Duodenal mucosa (tissue), 2 donors: Measurements from ENCODE around the gene DIAPH2.

Experiments
- H3K27ac ChIP-seq: one replicate; pipeline ENCODE4 v1.7.0; 2013; ENCODE audit warnings: low read depth, low read length
- H3K27me3 ChIP-seq, 2 donors: one replicate each; pipeline ENCODE4 v1.7.0; 2013; ENCODE audit warnings: low read length in 2 of 2, control low read depth in 1 of 2; ENCODE audit not compliant: insufficient read depth in 2 of 2, control insufficient read depth in 1 of 2
- H3K36me3 ChIP-seq, 2 donors: one replicate each; pipeline ENCODE4 v1.7.0; 2013; ENCODE audit warnings: low read length in 2 of 2, control low read depth in 1 of 2; ENCODE audit not compliant: insufficient read depth in 2 of 2, control insufficient read depth in 1 of 2
- H3K4me1 ChIP-seq, 2 donors: one replicate each; pipeline ENCODE4 v1.7.0; 2013; ENCODE audit warnings: low read length in 2 of 2, control low read depth in 1 of 2; ENCODE audit not compliant: insufficient read depth in 2 of 2, control insufficient read depth in 1 of 2
- H3K4me3 ChIP-seq, 2 donors: one replicate each; pipeline ENCODE4 v1.7.0; 2013; ENCODE audit warnings: low read length in 2 of 2, low read depth in 1 of 2
- H3K9ac ChIP-seq, 2 donors: one replicate each; pipeline ENCODE4 v1.7.0; 2013; ENCODE audit warnings: low read length in 2 of 2, low read depth in 1 of 2
- H3K9me3 ChIP-seq, 2 donors: one replicate each; pipeline ENCODE4 v1.7.0; 2013; ENCODE audit warnings: low read length in 2 of 2, control low read depth in 1 of 2; ENCODE audit not compliant: control insufficient read depth in 1 of 2

The DIAPH2 gene

GRCh38 chrX:97060020-97060419 is 375.4 kb downstream of the DIAPH2 start:
- H3K36me3 ChIP-seq: no peaks in the 10 kb centered on the region
- no peaks in the 10 kb centered on the region for H3K9me3 ChIP-seq
- no peak overlapping the region for H3K4me3 ChIP-seq
- no peak overlapping the region for H3K27ac ChIP-seq
- no peaks in the 10 kb centered on the region for H3K27me3 ChIP-seq
- no peak overlapping the region for H3K9ac ChIP-seq
- no peaks in the 10 kb centered on the region for H3K4me1 ChIP-seq

GRCh38 chrX:97065066-97065465 is 380.4 kb downstream of the DIAPH2 start:
- Histone ChIP-seq H3K27ac (no peak overlapping the region), H3K9ac (no peak overlapping the region), H3K27me3 (no peaks in the 10 kb centered on the region), H3K9me3 (no peaks in the 10 kb centered on the region), H3K4me3 (no peak overlapping the region), H3K36me3 (no peaks in the 10 kb centered on the region), H3K4me1 (no peaks in the 10 kb centered on the region)

GRCh38 chrX:97065973-97066372 is 381.3 kb downstream of the DIAPH2 start:
- H3K9me3 ChIP-seq: no peaks in the 10 kb centered on the region
- no peaks in the 10 kb centered on the region for H3K27me3 ChIP-seq
- no peak overlapping the region for H3K27ac ChIP-seq
- H3K4me3 ChIP-seq: no peak overlapping the region
- H3K36me3 ChIP-seq: no peaks in the 10 kb centered on the region
- no peaks in the 10 kb centered on the region for H3K4me1 ChIP-seq
- no peak overlapping the region for H3K9ac ChIP-seq

GRCh38 chrX:97066381-97066780 is 381.7 kb downstream of the DIAPH2 start:
- Histone ChIP-seq H3K4me3 (no peak overlapping the region), H3K36me3 (no peaks in the 10 kb centered on the region), H3K27me3 (no peaks in the 10 kb centered on the region), H3K9me3 (no peaks in the 10 kb centered on the region), H3K4me1 (no peaks in the 10 kb centered on the region), H3K9ac (no peak overlapping the region), H3K27ac (no peak overlapping the region)

- Histone ChIP-seq H3K4me1 (no peaks in the 10 kb centered on the region), H3K36me3 (no peaks in the 10 kb centered on the region), H3K9me3 (no peaks in the 10 kb centered on the region), H3K9ac (no peak overlapping the region), H3K27ac (no peak overlapping the region), H3K4me3 (no peak overlapping the region), H3K27me3 (no peaks in the 10 kb centered on the region)
Observed at GRCh38 chrX:97070346-97070745, 385.7 kb downstream of the DIAPH2 start.

- Histone ChIP-seq H3K9me3 (no peaks in the 10 kb centered on the region), H3K4me1 (no peaks in the 10 kb centered on the region), H3K27me3 (no peaks in the 10 kb centered on the region), H3K9ac (no peak overlapping the region), H3K27ac (no peak overlapping the region), H3K36me3 (no peaks in the 10 kb centered on the region), H3K4me3 (no peak overlapping the region)
Observed at GRCh38 chrX:97074400-97074799, 389.8 kb downstream of the DIAPH2 start.

- Histone ChIP-seq H3K4me1 (no peaks in the 10 kb centered on the region), H3K9me3 (no peaks in the 10 kb centered on the region), H3K9ac (no peak overlapping the region), H3K27me3 (no peaks in the 10 kb centered on the region), H3K27ac (no peak overlapping the region), H3K36me3 (no peaks in the 10 kb centered on the region), H3K4me3 (no peak overlapping the region)
Observed at GRCh38 chrX:97089116-97089515, 404.5 kb downstream of the DIAPH2 start.

- no peaks in the 10 kb centered on the region for H3K36me3 ChIP-seq
- H3K9ac ChIP-seq: no peak overlapping the region
- no peaks in the 10 kb centered on the region for H3K27me3 ChIP-seq
- H3K4me3 ChIP-seq: no peak overlapping the region
- H3K4me1 ChIP-seq: no peaks in the 10 kb centered on the region
- H3K27ac ChIP-seq: no peak overlapping the region
- no peaks in the 10 kb centered on the region for H3K9me3 ChIP-seq
Observed at GRCh38 chrX:97096385-97096784, 411.7 kb downstream of the DIAPH2 start.

GRCh38 chrX:97102938-97103337 is 418.3 kb downstream of the DIAPH2 start:
- no peak overlapping the region for H3K9ac ChIP-seq
- no peak overlapping the region for H3K27ac ChIP-seq
- H3K4me3 ChIP-seq: no peak overlapping the region
- no peaks in the 10 kb centered on the region for H3K27me3 ChIP-seq
- no peaks in the 10 kb centered on the region for H3K4me1 ChIP-seq
- H3K9me3 ChIP-seq: no peaks in the 10 kb centered on the region
- no peaks in the 10 kb centered on the region for H3K36me3 ChIP-seq

GRCh38 chrX:97109730-97110129 is 425.1 kb downstream of the DIAPH2 start:
- Histone ChIP-seq H3K4me1 (no peaks in the 10 kb centered on the region), H3K9me3 (no peaks in the 10 kb centered on the region), H3K36me3 (no peaks in the 10 kb centered on the region), H3K9ac (no peak overlapping the region), H3K4me3 (no peak overlapping the region), H3K27me3 (no peaks in the 10 kb centered on the region), H3K27ac (no peak overlapping the region)

GRCh38 chrX:97117572-97117971 is 432.9 kb downstream of the DIAPH2 start:
- Histone ChIP-seq H3K9me3 (no peaks in the 10 kb centered on the region), H3K4me3 (no peak overlapping the region), H3K36me3 (no peaks in the 10 kb centered on the region), H3K27me3 (no peaks in the 10 kb centered on the region), H3K4me1 (no peaks in the 10 kb centered on the region), H3K9ac (no peak overlapping the region), H3K27ac (no peak overlapping the region)
